Measurements from ENCODE around the gene VSTM2L. TPM values are rescaled to one million over a fixed set of nuclear protein-coding genes. Genes with fewer than 3 reads are reported as not detected.

Gene VSTM2L
- total and polyA plus RNA-seq, 9 of the 15 experiments (the other 6 are each of a cell fraction or from before 2014, with no cell fraction given): not detected

DNA sequence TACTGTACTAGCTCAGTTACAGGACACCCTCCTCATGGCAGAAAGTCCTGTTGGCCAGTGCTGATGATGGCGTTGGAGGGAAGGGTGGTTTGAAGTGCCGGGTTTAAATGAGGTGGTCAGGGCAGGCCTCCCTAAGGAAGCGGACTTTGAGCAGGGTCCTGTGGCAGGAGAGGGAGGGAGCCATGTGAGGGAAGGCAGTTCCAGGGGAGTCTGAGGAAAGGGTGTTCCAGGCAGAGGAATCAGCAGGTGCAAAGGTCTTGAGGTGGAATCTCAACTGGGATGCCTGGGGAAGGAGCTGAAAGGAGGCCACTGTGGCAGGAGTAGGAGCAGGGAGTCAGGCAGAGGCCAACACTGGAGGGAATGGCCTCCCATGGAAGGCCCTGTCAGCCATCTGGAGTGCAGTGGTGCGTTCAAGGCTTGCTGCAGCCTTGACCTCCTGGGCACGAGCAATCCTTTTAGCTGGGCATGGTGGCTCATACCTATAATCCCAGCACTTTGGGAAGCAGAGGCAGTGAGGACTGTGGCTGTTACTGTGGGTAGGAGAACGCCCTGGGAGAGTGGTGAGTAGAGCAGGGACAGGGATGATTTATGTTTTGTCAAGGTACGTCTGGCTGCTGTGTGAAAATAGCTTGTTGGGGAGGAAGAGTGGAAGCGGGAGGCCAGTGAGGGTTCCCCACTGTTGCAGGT is 26.2 kb downstream of the VSTM2L start:
- ATAC-seq (no peak), DNase-seq (ENCODE audit: extremely low read depth in 1 of 4, low spot score in 3 of 4) (no peak), FAIRE-seq (no peak)
- TF ChIP-seq, protein P1, sequence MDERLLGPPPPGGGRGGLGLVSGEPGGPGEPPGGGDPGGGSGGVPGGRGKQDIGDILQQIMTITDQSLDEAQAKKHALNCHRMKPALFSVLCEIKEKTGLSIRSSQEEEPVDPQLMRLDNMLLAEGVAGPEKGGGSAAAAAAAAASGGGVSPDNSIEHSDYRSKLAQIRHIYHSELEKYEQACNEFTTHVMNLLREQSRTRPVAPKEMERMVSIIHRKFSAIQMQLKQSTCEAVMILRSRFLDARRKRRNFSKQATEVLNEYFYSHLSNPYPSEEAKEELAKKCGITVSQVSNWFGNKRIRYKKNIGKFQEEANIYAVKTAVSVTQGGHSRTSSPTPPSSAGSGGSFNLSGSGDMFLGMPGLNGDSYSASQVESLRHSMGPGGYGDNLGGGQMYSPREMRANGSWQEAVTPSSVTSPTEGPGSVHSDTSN (CRISPR knock-in tag; IDR thresholded peaks at IDR 0.05; ENCODE audit: low read depth): no peak
- TF ChIP-seq, protein P1 (tag; conservative IDR thresholded peaks at IDR 0.05; ENCODE audit: low read depth): peak; percentile 39; the same call in 1 of the 2 replicates
- TF ChIP-seq, protein P2, sequence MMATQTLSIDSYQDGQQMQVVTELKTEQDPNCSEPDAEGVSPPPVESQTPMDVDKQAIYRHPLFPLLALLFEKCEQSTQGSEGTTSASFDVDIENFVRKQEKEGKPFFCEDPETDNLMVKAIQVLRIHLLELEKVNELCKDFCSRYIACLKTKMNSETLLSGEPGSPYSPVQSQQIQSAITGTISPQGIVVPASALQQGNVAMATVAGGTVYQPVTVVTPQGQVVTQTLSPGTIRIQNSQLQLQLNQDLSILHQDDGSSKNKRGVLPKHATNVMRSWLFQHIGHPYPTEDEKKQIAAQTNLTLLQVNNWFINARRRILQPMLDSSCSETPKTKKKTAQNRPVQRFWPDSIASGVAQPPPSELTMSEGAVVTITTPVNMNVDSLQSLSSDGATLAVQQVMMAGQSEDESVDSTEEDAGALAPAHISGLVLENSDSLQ (IDR thresholded peaks at IDR 0.05): peak; percentile 69
- TF ChIP-seq TSHZ1 (CRISPR knock-in tag; IDR thresholded peaks at IDR 0.05): no peak
- TF ChIP-seq ZNF75A (CRISPR knock-in tag; IDR thresholded peaks at IDR 0.05): no peak
- TF ChIP-seq, protein P3, sequence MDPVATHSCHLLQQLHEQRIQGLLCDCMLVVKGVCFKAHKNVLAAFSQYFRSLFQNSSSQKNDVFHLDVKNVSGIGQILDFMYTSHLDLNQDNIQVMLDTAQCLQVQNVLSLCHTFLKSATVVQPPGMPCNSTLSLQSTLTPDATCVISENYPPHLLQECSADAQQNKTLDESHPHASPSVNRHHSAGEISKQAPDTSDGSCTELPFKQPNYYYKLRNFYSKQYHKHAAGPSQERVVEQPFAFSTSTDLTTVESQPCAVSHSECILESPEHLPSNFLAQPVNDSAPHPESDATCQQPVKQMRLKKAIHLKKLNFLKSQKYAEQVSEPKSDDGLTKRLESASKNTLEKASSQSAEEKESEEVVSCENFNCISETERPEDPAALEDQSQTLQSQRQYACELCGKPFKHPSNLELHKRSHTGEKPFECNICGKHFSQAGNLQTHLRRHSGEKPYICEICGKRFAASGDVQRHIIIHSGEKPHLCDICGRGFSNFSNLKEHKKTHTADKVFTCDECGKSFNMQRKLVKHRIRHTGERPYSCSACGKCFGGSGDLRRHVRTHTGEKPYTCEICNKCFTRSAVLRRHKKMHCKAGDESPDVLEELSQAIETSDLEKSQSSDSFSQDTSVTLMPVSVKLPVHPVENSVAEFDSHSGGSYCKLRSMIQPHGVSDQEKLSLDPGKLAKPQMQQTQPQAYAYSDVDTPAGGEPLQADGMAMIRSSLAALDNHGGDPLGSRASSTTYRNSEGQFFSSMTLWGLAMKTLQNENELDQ (CRISPR knock-in tag; IDR thresholded peaks at IDR 0.05; ENCODE audit: borderline replicate concordance): no peak
- TF ChIP-seq MEIS2 (IDR thresholded peaks at IDR 0.05; ENCODE audit: partially characterized antibody): peak; percentile 36
- intact Hi-C loops (cut with micrococcal nuclease): no loop called here
- H2AFZ ChIP-seq (ENCODE audit: low read depth, low read length): no peak overlapping the region
- no peaks in the 10 kb centered on the region for H3K9me3 ChIP-seq (replicated peaks; ENCODE audit: control insufficient read depth, insufficient read depth, low read depth, low read length)
- no peaks in the 10 kb centered on the region for H3K79me2 ChIP-seq (ENCODE audit: control insufficient read depth, insufficient read depth, low read length)
- POLR2A ChIA-PET: interaction anchor here (0.6 kb wide), 1 partner anchor 25 kb away, joined by 3 read pairs; no protein-coding TSS in a partner anchor
- H3K4me3 ChIP-seq: no peak overlapping the region
- WGBS (ENCODE audit: insufficient coverage, low coverage, missing lambda C conversion rate): under 1% methylated on average over 8 of the region's 8 CpGs
- peaks cover 47 to 88% of the 10 kb centered on the region in 2 experiments; a peak in 4 of 5 replicates for H3K27me3 ChIP-seq (ENCODE audit: control insufficient read depth in 2 of 2, insufficient read depth in 2 of 2, low read length in 2 of 2)
- H3K9me1 ChIP-seq (ENCODE audit: control insufficient read depth, insufficient read depth, low read length): peaks cover 3% of the 10 kb centered on the region
- no peaks in the 10 kb centered on the region for H3K36me3 ChIP-seq (ENCODE audit: control insufficient read depth, insufficient read depth, low read length)
- no peak overlapping the region for H3K4me2 ChIP-seq (ENCODE audit: insufficient read depth, low read length)
- no peak overlapping the region for H3K27ac ChIP-seq (ENCODE audit: extremely low read depth, low read depth, low read length)
- CTCF ChIA-PET (ENCODE audit: low intra/inter-chr PET ratio): no interaction called here
- peaks cover 3% of the 10 kb centered on the region; the same call in 1 of the 2 replicates for H4K20me1 ChIP-seq (replicated peaks; ENCODE audit: control insufficient read depth, insufficient read depth, low read length)
- in situ Hi-C loops (cut with MboI): no loop called here
- peaks cover 0 to 6% of the 10 kb centered on the region in 2 experiments; a peak in 1 of 5 replicates for H3K4me1 ChIP-seq (replicated peaks in 1 of 2; ENCODE audit: control insufficient read depth in 2 of 2, insufficient read depth in 2 of 2, low read length in 2 of 2)
- 0 out of 4 replicates have a peak overlapping the region, but pooled peaks of 1 of the 2 experiments have one; percentile 33 for H3K9ac ChIP-seq (ENCODE audit: insufficient read depth in 1 of 2, low read depth in 2 of 2, low read length in 2 of 2)
- BruUV-seq (replicated peaks): no TSS peak

Measured in K562 (cell line).